HG03520 (cell line): ENCODE measurements around the gene AZIN2.

Source experiments
- ATAC-seq: cut with Tn5 transposase; IDR thresholded peaks from one replicate; pipeline ENCODE4 v1.9.1; 2021; ENCODE audit warnings: mild to moderate bottlenecking, moderate library complexity; ENCODE audit not compliant: unreplicated experiment

Gene AZIN2

DNA sequence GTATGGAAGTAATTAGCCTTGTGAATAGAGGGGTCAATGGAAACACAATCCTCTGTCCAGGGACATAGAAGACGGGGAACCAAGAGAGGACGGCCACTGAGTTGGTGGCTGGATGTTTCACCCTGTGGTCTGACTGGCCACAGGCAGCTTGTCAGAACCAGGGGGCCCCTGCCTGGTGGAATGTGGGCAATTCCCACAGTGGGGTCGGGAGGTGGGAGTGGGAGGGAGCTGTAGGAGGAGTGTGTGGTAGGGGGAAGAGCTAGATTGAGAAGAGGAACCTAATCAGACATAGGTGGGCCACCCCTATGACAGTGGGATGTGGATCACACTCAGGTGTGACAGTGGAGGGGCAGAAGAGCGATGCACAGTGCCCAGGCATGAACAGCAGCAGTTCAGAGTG lies 69.6 kb downstream of the AZIN2 start:
- ATAC-seq = no peak

- no peak for ATAC-seq
Measured at GRCh38 chr1:33151116-33151515, 70.2 kb downstream of the AZIN2 start.

GRCh38 chr1:33152685-33153432 lies 71.9 kb downstream of the AZIN2 start:
- no peak for ATAC-seq

- no peak for ATAC-seq
Measured at GRCh38 chr1:33153650-33154049, 72.7 kb downstream of the AZIN2 start.

GRCh38 chr1:33155877-33156538 lies 75.1 kb downstream of the AZIN2 start:
- no peak for ATAC-seq

- ATAC-seq = no peak
Measured at GRCh38 chr1:33157131-33157530, 76.2 kb downstream of the AZIN2 start.

DNA sequence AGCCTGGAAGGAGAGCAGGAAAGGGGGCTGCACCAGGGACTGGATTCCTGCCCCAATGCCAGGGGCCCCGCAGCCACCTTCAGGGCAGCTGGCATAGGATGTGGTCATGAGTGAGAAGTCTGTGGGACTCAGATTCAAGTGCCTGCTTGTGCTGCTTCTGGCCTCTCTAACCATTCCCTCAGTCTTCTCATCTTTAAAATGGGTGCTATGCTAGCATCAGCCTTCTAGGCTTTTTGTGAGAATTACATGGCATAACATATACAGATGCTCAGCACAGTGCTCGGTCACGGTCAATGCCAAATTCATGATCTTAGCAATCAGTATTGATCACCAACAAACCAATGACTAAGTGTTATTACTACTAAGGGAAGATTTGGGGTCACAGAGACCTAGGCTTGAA lies 77.4 kb downstream of the AZIN2 start:
- ATAC-seq = no peak

GRCh38 chr1:33159577-33159976 lies 78.6 kb downstream of the AZIN2 start:
- ATAC-seq = no peak

- ATAC-seq = no peak
Measured at GRCh38 chr1:33161061-33161681, 80.2 kb downstream of the AZIN2 start.

DNA sequence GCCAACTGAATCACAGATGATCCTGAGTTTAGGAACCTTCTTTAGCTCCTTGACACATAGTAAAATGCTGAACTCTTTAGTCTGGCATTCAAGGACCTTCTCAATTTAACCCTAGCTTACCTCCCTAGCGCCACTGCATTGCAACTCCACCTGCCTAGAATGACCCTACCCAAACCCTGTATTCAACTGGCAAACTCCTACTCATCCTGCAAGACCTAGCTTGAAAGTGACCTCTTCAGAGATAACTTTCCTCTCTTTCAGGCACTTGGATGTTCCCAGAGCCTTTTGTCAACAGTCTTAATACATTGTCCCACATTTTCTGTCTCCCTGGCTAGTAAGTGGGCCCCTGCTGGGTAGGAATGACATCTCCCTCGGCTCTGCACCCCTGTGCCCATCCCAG lies 81.2 kb downstream of the AZIN2 start:
- no peak for ATAC-seq

GRCh38 chr1:33163621-33164519 lies 82.9 kb downstream of the AZIN2 start:
- ATAC-seq = no peak

GRCh38 chr1:33165209-33165608 lies 84.3 kb downstream of the AZIN2 start:
- no peak for ATAC-seq

DNA sequence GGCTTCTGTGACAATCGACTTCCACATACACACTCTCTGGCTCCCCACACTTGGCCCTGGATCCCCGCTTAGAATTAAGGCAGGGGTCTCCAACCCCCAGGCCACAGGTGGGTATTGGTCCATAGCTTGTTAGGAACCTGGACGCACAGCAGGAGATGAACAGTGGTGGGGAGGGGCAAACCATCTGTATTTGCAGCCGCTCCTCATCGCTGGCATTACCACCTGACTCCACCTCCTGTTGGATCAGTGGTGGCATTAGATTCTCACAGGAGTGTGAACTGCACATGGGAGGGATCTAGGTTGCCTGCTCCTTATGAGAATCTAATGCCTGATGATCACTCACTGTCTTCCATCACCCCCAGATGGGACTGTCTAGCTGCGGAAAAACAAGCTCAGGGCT lies 84.9 kb downstream of the AZIN2 start:
- ATAC-seq = no peak

GRCh38 chr1:33167650-33168447 lies 86.9 kb downstream of the AZIN2 start:
- no peak for ATAC-seq

DNA sequence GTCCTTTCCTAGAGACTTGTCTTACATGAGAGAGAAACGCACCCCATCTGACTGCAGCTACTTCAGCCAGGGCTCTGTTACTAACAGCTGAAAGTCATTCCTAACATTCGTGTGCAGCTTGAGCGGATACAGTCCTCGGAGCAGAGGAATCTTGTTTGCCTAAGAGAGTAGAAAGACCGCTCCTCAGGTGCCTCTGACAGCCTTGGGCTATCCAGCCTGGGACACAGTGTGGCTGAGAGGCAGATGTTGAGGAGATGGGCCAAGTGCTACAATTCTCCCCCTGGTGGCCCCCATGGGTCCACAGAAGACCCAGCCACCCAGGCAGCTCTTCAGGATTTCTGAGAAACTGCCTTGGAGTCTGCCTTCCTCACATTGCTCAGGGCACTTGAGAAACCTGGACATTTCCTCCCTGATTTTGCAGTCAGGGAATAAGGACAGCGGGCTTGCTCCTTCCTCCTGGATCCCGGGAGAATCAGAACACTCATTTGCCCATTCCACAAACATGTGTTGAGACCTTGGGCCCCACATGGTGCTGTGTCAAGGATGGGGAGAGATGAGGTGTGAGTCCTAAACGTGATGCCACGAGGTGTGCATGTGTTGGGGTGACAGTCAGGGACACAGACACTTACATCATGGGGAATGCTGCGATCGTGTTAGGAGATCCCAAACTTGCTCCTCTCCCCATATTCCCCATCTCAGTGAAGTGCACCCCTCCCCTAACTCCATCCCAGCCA lies 87.8 kb downstream of the AZIN2 start:
- ATAC-seq = no peak

- no peak for ATAC-seq
Measured at GRCh38 chr1:33169290-33170055, 88.5 kb downstream of the AZIN2 start.
